H1 (cell line): ENCODE measurements around the gene PRIMPOL. TPM values are rescaled to one million over a fixed set of nuclear protein-coding genes. Genes with fewer than 3 reads are reported as not detected.
"Not testable (repeated sequence)": the region's sequence is repeated elsewhere in the genome, so short reads cannot be mapped to it uniquely, and the experiment has no call there.

Experiments
- CTCF ChIA-PET: fragments of 300-600 bp; sonication (Branson Sonifier 250); formaldehyde crosslinking; loops from one replicate; lab custom pipeline; 2021; ENCODE audit not compliant: partially characterized antibody; lab: Charles Lee
- POLR2A ChIA-PET: fragments of 300-600 bp; sonication (Branson Sonifier 250); formaldehyde crosslinking; loops from one replicate; lab custom pipeline; 2021; ENCODE audit warnings: inconsistent platforms; ENCODE audit not compliant: partially characterized antibody; lab: Charles Lee
- DNase-seq, 2 experiments: peaks; one replicate each; pipeline versions ENCODE4 v3.0.0 to v3.0.0-alpha.2; 2010 to 2022; ENCODE audit warnings: low spot score in 2 of 2, low read depth in 1 of 2, mixed read lengths in 1 of 2
- FAIRE-seq: peaks from 2 replicates; lab custom pipeline; 2011; peaks lifted over from hg19 to GRCh38; lab: Jason Lieb, UNC
- H2AFZ ChIP-seq: 2 replicates; pipeline ENCODE4 v1.8.1; 2012; ENCODE audit warnings: low read length, inconsistent platforms
- H2AK5ac ChIP-seq: 2 replicates; pipeline ENCODE4 v1.6.1; 2013; ENCODE audit warnings: low read depth, low read length
- H2BK120ac ChIP-seq: replicated peaks from 2 replicates; pipeline ENCODE3; 2013; ENCODE audit warnings: low read depth, low read length, inconsistent platforms
- H2BK12ac ChIP-seq: 2 replicates; pipeline ENCODE4 v1.6.1; 2013; ENCODE audit warnings: low read depth, low read length
- H2BK15ac ChIP-seq: 2 replicates; pipeline ENCODE4 v1.6.1; 2013; ENCODE audit warnings: low read length
- H2BK20ac ChIP-seq: 2 replicates; pipeline ENCODE4 v1.6.1; 2013; ENCODE audit warnings: low read length
- H2BK5ac ChIP-seq: 2 replicates; pipeline ENCODE4 v1.6.1; 2013; ENCODE audit warnings: low read depth, low read length
- H3K14ac ChIP-seq: 2 replicates; pipeline ENCODE4 v1.6.1; 2013; ENCODE audit warnings: inconsistent platforms; ENCODE audit not compliant: insufficient read length
- H3K18ac ChIP-seq: 2 replicates; pipeline ENCODE4 v1.6.1; 2013; ENCODE audit warnings: low read length; ENCODE audit errors: extremely low read depth
- H3K23ac ChIP-seq: 2 replicates; pipeline ENCODE4 v1.6.1; 2013; ENCODE audit warnings: inconsistent platforms; ENCODE audit not compliant: insufficient read length
- H3K23me2 ChIP-seq: 2 replicates; pipeline ENCODE4 v1.6.1; 2013; ENCODE audit warnings: low read depth, low read length
- H3K27ac ChIP-seq: 2 replicates; pipeline ENCODE4 v1.6.1; 2011; ENCODE audit warnings: low read depth, low read length, inconsistent platforms
- H3K27me3 ChIP-seq, 4 experiments: replicated peaks in 1 of 4; 1 replicate in 1 of 4; 2 replicates in 3 of 4; pipeline versions ENCODE4 v1.6.1 to v1.8.1; 2011 to 2013; ENCODE audit warnings: low read length in 3 of 4, mild to moderate bottlenecking in 3 of 4, inconsistent platforms in 2 of 4, mixed read lengths in 2 of 4, moderate library complexity in 1 of 4; ENCODE audit not compliant: control insufficient read depth in 3 of 4, insufficient read depth in 3 of 4; ENCODE audit errors: extremely low read depth in 1 of 4
- H3K36me3 ChIP-seq, 4 experiments: 2 replicates each; pipeline versions ENCODE4 v1.6.1 to v1.8.1; 2011 to 2013; ENCODE audit warnings: mild to moderate bottlenecking in 4 of 4, low read length in 3 of 4, moderate library complexity in 2 of 4, control low read depth in 1 of 4, inconsistent platforms in 1 of 4; ENCODE audit not compliant: insufficient read depth in 4 of 4, control insufficient read depth in 2 of 4
- H3K4ac ChIP-seq: replicated peaks from 2 replicates; pipeline ENCODE3; 2013; ENCODE audit warnings: low read length, low read depth, mixed read lengths, inconsistent platforms; ENCODE audit not compliant: insufficient read length
- H3K4me1 ChIP-seq, 4 experiments: replicated peaks in 1 of 4; 1 replicate in 1 of 4; 2 replicates in 3 of 4; pipeline versions ENCODE4 v1.6.1 to v1.8.1; 2011 to 2013; ENCODE audit warnings: low read length in 3 of 4, inconsistent platforms in 2 of 4, mixed read lengths in 1 of 4; ENCODE audit not compliant: insufficient read depth in 4 of 4, control insufficient read depth in 3 of 4
- H3K4me2 ChIP-seq, 2 experiments: 2 replicates each; pipeline versions ENCODE4 v1.6.1 to v1.8.1; 2011 to 2013; ENCODE audit warnings: low read depth in 2 of 2, low read length in 2 of 2, control low read depth in 1 of 2, inconsistent platforms in 1 of 2, mild to moderate bottlenecking in 1 of 2; ENCODE audit not compliant: insufficient read depth in 1 of 2
- H3K4me3 ChIP-seq, 4 experiments: fragments of 200-600, 300-600 bp in 1 of 4; sonication (generic), shearing (Covaris generic), sonication (Bioruptor Twin) in 1 of 4; 2 replicates each; pipeline versions ENCODE4 v1.5.1 to v1.8.1; 2011 to 2016; ENCODE audit warnings: low read length in 4 of 4, low read depth in 3 of 4, control low read depth in 2 of 4, inconsistent platforms in 2 of 4, mild to moderate bottlenecking in 2 of 4, mixed read lengths in 1 of 4, moderate library complexity in 1 of 4; ENCODE audit not compliant: insufficient read depth in 2 of 4; ENCODE audit errors: extremely low read depth in 1 of 4
- H3K56ac ChIP-seq: replicated peaks from 2 replicates; pipeline ENCODE3; 2013; ENCODE audit warnings: low read depth, mild to moderate bottlenecking, mixed read lengths, low read length, inconsistent platforms; ENCODE audit not compliant: insufficient read length
- H3K79me1 ChIP-seq: 2 replicates; pipeline ENCODE4 v1.6.1; 2013; ENCODE audit warnings: low read depth, low read length, control low read depth
- H3K79me2 ChIP-seq, 2 experiments: 2 replicates each; pipeline versions ENCODE4 v1.6.1 to v1.8.1; 2012 to 2013; ENCODE audit warnings: low read length in 2 of 2, mild to moderate bottlenecking in 2 of 2, inconsistent platforms in 1 of 2; ENCODE audit not compliant: insufficient read depth in 2 of 2, control insufficient read depth in 1 of 2
- H3K9ac ChIP-seq, 4 experiments: replicated peaks in 1 of 4; 1 replicate in 1 of 4; 2 replicates in 3 of 4; pipeline versions ENCODE4 v1.6.1 to v1.8.1; 2011 to 2013; ENCODE audit warnings: low read depth in 3 of 4, low read length in 3 of 4, control low read depth in 2 of 4, mild to moderate bottlenecking in 2 of 4, moderate library complexity in 2 of 4, inconsistent platforms in 1 of 4; ENCODE audit errors: extremely low read depth in 1 of 4
- H3K9me3 ChIP-seq, 2 experiments: 2 replicates each; pipeline versions ENCODE4 v1.6.1 to v1.8.1; 2012 to 2013; ENCODE audit warnings: mild to moderate bottlenecking in 2 of 2, moderate library complexity in 2 of 2, control low read depth in 1 of 2, inconsistent platforms in 1 of 2, low read depth in 1 of 2, low read length in 1 of 2, mixed read lengths in 1 of 2; ENCODE audit not compliant: insufficient read depth in 2 of 2
- H4K20me1 ChIP-seq, 2 experiments: replicated peaks in 1 of 2; 2 replicates each; pipeline versions ENCODE3 to v1.8.1; 2011 to 2013; ENCODE audit warnings: inconsistent platforms in 2 of 2, low read length in 2 of 2, mild to moderate bottlenecking in 1 of 2; ENCODE audit not compliant: insufficient read depth in 2 of 2, control insufficient read depth in 1 of 2
- H4K5ac ChIP-seq: 2 replicates; pipeline ENCODE4 v1.6.1; 2013; ENCODE audit warnings: low read length, low read depth, mixed read lengths, inconsistent platforms; ENCODE audit not compliant: insufficient read length
- H4K8ac ChIP-seq: 2 replicates; pipeline ENCODE4 v1.8.0; 2013; ENCODE audit warnings: mild to moderate bottlenecking, moderate library complexity, low read length, inconsistent platforms; ENCODE audit not compliant: insufficient read depth; ENCODE audit errors: extremely low read depth
- H4K91ac ChIP-seq: replicated peaks from 2 replicates; pipeline ENCODE3; 2013; ENCODE audit warnings: low read length, mixed read lengths, inconsistent platforms; ENCODE audit not compliant: insufficient read length
- CTCF ChIP-seq, 3 experiments: IDR thresholded peaks; 1 replicate in 2 of 3; 2 replicates in 1 of 3; pipeline versions ENCODE4 v1.5.1 to v1.6.1; 2011; ENCODE audit warnings: low read length in 3 of 3, mild to moderate bottlenecking in 3 of 3, inconsistent platforms in 2 of 3, low read depth in 1 of 3, moderate library complexity in 1 of 3; ENCODE audit not compliant: insufficient read depth in 1 of 3; ENCODE audit errors: control extremely low read depth in 1 of 3
- WGBS, 2 experiments: shearing (Covaris generic) in 1 of 2; methylation state at CpG; one replicate each; pipeline versions ENCODE4 v1.1.6 to v1.1.7; 2013 to 2015; ENCODE audit warnings: low lambda C conversion rate in 2 of 2, mixed read lengths in 2 of 2, inconsistent platforms in 1 of 2, low coverage in 1 of 2, missing lambda C conversion rate in 1 of 2; ENCODE audit not compliant: insufficient replicate concordance in 2 of 2, insufficient coverage in 1 of 2, insufficient read length in 1 of 2; ENCODE audit errors: extremely low coverage in 1 of 2, missing lambda C conversion rate in 1 of 2; 5-methylcytosine and 5-hydroxymethylcytosine counted together
- polyA plus RNA-seq, 7 experiments: library from polyadenylated mRNA; depleted of rRNA in 3 of 7; stranded (reverse) in 5 of 7; unstranded in 2 of 7; fragments of >200 nt in 5 of 7; fragments of 200-250 nt in 2 of 7; gene quantifications; 1 replicate in 5 of 7; 2 replicates in 1 of 7; 4 replicates in 1 of 7; pipeline versions ENCODE4 v1.2.1 to v1.2.3, GENCODE V29; 2011 to 2013; ENCODE audit warnings: missing spikeins in 2 of 7, mixed read lengths in 2 of 7
- total RNA-seq: library from RNA; stranded (reverse); fragmentation: NEBNext Ultra II Directional; extraction: Animal tissue kit (Norgen Biotek cat#: 25700); gene quantifications from 2 replicates; pipeline ENCODE4 v1.2.1, GENCODE V29; 2021

The PRIMPOL gene
- total and polyA plus RNA-seq, 2 of the 8 experiments (the other 6 are each of a cell fraction or from before 2014, with no cell fraction given), result 4.4 to 6.7 TPM

GRCh38 chr4:184649026-184649970 lies at the start of gene PRIMPOL, which contains the start of gene CASP3 (continued):
- peak in 2 of 3 experiments; percentile 17 to 24; a peak in 2 of 4 replicates for TF ChIP-seq CTCF (IDR thresholded peaks at IDR 0.05; ENCODE audit: control extremely low read depth in 1 of 3, insufficient read depth in 1 of 3, low read depth in 1 of 3, low read length in 3 of 3)

- H3K79me1 ChIP-seq, H2BK15ac ChIP-seq, H3K14ac ChIP-seq, H2BK120ac ChIP-seq, H3K36me3 ChIP-seq, H3K23me2 ChIP-seq, H3K18ac ChIP-seq, FAIRE-seq, H3K79me2 ChIP-seq, H2AFZ ChIP-seq, H3K9me3 ChIP-seq, H4K20me1 ChIP-seq, H3K4me2 ChIP-seq, DNase-seq, POLR2A ChIA-PET, H2BK12ac ChIP-seq, H2AK5ac ChIP-seq, H3K9ac ChIP-seq, H3K27ac ChIP-seq, H3K56ac ChIP-seq, H2BK20ac ChIP-seq, H4K91ac ChIP-seq, H4K8ac ChIP-seq, H2BK5ac ChIP-seq, H3K4me3 ChIP-seq, H3K23ac ChIP-seq, H3K4ac ChIP-seq, H3K27me3 ChIP-seq, H3K4me1 ChIP-seq, H4K5ac ChIP-seq: not testable (repeated sequence)
- 85% methylated on average over 8 of the region's 8 CpGs; no CpG with 5 or more reads in 1 of the 2 experiments for WGBS, 2 experiments
- CTCF ChIA-PET, result interaction anchor here (1.2 kb wide), 1 partner anchor 337 kb away, joined by 4 read pairs; no protein-coding TSS in a partner anchor
These were observed 48.6 kb upstream of the PRIMPOL start for GRCh38 chr4:184600982-184601381.
